GM21619 (cell line): ENCODE measurements around the gene FYN.

Experiments used
- ATAC-seq: cut with Tn5 transposase; IDR thresholded peaks from one replicate; pipeline ENCODE4 v1.9.1; 2021; ENCODE audit not compliant: unreplicated experiment

FYN gene

DNA sequence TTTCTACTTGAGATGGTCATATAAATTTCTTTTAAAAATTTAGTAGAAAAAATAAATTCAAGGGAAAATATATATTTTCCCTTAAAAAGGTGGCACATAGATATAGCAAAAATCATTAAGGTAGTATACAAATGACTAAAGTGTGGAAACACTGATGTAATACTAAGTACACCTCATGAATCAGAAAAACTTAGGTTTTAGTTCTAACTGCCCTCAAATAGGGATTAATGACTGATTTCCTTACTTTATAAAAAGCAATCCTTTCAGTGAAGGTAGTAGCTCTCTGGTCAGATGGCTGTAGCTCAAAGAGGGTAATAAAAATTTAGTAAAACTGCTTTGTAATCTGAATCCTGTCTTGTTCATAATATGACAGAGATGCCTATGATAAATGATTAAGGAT, 63.5 kb downstream of the FYN start:
- no peak for ATAC-seq

DNA sequence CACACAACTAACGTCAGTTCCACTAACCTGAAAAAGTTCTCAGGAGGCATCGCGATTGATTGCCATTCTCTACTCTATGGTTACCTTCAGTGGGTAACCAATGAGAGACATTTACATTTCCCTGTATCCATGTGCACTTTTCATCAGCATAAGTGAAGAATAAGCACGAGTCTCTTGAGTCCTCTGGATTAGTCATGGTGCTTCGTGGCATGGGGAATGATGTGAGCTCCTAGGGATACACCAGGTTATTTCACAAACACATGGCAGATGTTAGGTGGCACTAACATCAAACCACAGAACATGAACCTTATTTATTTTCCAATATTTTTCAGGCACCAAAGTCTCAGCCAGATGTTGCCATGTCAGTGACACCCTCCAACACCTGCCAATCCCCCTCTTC, 64.0 kb downstream of the FYN start:
- no peak for ATAC-seq

DNA sequence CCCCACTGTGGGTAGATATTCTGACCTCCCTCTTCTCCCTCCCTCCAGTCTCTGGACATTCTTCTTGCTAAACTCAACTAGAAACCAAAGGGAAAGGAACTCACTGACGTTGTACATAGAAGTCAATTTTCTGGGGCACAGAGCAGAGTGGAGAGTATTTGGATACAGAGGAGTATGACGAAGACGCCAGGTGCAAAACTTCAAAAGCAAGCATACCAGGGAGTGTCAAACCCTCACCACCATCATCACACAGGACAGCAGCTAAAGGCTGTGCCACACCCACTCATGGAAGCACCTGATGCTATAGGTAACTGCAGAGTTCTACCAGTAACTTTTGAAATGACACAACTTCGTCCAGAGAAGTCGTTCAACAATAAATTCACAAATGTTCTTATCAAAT, 64.8 kb downstream of the FYN start:
- ATAC-seq: no peak

DNA sequence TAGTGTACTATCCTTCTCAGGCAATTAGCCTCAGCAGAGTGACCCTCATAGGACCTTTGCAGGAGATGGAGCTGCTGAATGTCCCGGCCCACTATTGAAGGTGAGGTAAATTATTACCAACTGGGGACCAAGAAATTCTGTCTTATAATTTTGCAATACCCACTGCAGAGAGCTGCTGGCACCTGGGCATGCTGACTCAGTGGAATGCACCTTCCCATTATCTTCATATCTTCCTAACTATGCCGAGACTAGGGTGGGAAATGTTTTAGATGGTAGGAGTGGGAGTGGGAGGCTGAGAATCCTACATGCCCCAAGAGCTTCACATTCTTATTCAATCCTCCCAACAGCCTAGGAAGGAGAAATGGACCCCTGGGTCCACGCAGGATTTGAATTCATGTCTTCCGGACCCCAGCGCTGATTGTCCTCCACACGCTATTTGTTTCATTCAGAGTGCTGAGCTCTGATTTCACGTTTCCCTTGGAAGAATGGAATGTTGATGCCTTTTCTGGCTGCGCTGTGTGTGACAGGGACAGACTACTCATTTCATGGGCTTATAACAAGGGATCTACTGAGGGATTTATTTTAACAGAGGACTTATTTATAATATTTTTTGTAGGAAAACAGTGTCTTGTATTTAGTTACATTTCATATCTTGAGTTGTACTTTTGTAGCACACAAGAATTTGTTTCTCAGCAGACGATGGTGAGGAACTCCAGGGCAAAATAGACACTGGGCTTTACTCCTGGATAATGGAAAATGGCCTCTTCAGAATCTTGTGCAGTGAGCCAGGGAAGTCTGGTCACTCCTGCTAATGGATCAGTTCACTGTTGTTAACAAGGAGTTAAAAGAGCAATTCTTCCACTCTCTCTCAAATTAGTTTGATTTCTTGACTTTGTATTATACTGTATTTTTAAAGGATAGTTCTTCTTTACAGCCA, 66.4 kb downstream of the FYN start:
- ATAC-seq: no peak

DNA sequence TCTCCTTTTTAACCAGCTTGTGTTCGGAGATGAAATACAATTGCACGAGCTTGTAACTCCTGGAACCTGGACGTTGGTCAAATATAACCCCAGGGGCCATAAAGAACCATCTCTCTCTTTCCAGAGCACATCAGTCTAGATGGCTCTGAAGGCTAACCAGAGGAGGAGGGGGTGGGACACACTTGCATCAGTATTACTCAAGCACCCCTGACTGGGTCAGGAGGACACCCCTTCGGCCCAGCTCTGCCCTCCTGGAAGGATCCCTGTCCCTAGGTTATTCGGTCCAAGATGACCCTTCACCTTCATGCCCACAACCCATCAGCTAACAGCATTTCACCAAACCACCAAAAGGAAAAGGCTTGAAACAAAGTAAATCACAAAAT, 67.1 kb downstream of the FYN start:
- peak; percentile 8 for ATAC-seq

DNA sequence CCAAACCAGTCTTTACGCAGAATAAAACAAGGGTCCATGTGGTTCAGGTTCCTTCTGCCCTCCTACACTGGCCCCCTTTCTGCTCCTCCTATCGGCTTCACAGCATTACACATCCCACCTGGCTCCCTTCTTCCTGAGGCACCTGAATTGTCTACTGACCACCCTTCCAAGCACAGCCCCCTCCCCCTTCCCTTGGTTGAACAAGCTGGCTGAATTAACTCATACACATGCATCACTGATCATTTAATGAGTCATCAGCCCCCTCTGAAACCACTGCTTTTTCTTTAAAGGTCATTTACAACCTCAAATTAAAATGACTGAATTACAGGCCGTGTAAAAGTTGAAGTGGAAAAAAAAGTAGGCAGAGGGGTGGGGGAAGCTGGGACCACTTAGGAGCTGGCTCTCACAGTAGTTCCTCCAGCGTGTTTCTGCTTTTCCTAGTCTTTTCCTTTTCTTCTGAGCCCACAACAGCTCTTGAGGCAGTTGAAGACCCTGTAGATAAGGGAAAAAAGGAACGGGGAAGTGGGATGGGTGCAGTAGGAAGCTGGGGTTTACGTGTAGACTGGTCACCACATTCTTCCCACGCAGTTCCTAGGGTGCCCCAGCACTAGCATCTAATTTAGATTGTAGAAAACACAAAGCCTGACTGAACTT, 67.6 kb downstream of the FYN start:
- peak; percentile 56 for ATAC-seq

DNA sequence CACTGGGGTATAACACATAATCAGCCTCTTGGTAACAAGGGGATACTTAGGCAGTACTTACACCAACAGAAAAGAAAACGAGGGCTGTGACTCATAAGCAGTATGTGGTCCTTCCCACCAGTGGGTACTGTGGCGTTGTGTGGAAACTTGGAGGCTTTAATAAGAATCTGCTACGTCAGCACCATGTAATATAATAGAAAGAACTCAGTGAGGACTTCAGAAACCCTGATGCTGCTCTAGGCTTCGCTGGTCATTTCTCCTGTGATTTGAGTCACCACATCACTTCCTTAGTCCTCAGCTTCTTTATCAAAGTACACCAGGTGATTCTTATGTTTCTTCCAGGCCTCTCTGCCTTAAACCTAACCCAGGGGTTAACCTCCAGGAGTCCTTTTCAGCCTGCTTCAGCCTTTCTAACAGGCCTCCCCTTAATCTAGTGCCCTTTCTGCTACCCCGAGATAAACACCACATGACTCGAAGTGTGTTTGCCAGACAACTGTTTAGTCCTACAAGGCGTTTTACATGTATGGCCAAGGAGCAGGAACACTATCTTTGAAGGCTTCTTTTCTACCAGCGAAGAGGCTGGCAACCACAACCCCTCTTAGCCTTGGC, 68.5 kb downstream of the FYN start:
- peak; percentile 71 for ATAC-seq

DNA sequence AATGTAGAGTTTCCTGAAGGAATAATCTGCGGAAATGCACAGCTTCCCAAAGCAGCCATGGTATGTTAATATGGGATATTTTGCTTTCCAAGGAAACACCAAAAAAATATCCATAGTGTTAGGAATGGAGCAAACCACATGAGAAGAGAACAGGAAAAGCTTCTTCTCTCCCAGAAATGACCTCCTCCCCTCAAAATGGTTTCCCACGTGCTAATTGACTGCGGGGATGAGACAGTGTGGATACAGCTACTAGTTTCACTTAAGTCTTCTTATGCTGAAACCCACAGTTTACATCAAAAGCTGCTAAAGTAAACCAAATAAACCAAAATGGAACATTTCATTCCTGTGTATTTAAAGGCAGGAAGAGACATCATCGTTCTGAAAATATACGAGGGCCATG, 69.4 kb downstream of the FYN start:
- ATAC-seq: no peak

DNA sequence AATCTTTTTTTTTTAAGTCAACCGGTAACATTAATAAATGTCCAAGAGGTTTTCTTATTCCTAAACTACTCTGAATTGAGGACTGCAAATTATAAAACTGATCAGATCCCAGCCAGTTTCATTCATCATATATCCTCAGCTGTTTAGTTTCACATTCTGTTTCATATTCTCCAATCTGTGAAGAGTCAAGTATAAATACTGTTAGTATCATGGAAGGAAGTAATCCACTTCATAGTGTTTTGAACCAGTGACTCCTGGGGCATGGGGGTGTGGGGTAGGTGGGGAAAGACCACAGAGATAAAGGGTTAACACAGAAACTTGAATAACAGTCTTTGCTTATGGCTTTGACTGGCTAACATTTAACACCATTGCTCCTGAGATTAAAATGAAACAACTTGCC, 69.9 kb downstream of the FYN start:
- ATAC-seq: no peak

DNA sequence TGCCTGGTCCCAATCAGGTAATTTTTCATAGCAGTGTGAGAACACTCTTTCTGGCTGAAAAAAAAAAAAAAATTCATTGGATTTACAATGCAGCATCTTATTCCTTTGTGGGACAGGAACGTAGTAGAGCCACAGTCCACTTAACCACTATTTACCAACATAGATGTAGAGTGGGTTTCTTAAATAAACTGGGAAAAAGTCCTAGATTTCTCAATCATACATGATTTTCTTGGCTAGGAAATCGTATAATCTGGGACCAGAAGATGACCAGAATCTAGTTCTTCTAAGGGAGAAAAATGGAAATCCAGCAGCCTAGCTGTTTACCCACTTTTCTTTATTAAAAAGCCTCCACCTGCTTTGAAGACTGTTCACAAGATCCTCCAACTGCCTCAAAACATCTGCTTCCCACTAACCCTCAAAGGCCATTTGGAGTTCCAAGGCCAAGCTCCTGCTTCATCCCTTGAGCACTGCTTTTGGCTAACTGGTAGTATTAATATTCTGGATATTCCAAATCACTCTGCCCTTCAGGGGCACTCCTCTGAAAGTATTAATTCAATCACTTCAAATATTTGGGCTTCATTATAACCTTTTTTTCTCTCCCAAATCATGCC, 70.4 kb downstream of the FYN start:
- no peak for ATAC-seq

DNA sequence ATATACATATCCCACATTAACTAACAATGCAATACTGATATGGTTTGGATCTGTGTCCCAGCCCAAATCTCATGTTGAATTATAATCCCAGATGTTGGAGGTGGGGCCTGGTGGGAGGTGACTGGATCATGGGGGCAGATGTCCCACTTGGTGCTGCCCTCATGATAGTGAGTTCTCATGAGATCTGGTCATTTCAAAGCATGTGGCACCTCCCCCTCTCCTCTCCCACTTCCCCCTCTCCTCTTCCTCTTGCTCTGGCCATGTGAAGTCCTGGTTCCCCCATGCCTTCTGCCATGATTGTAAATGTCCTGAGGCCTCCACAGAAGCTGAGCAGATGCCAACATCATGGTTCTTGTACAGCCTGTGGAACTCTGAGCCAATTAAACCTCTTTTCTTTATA, 71.2 kb downstream of the FYN start:
- no peak for ATAC-seq

DNA sequence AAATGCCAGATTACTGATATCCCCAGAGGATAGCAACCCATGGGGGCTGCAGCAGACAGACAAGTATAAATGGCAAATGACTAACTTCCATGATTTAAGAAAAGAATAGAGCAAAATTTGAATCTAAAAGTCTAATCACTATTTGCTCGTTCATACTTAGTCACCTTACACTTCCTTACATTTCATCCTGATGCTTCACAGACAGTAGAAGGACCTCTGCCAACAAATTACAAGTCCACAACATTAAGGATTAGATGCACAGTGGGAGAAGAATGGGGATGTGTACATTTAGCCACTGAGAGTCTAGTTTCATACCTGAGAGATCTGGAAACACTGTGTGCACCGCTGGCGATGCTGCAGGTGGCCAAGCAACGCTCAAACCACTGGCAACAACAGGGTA, 72.4 kb downstream of the FYN start:
- no peak for ATAC-seq

DNA sequence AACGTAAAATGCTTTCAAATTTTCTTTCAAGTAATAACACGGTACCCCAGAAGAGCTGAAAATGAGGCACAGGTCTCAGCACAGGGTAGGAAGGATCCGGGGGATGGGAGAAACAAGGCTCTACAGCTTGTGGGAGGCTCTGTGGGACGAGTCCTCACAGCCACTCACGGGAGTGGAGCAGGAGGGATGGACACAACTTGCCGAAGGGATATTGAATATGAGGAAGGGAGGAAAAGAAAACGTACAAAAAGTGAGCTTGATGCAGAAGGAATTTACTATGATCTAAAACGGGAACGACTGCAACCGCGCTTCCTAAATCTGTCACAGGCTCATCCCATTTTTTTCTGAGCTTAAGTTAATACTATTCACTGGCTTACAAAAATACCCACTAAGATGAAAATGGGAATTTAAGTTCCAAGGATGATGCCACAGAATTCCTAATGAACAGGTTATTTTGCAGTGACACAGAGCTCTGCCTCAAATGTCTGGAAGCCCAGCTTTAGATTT, 72.9 kb downstream of the FYN start:
- ATAC-seq: no peak

DNA sequence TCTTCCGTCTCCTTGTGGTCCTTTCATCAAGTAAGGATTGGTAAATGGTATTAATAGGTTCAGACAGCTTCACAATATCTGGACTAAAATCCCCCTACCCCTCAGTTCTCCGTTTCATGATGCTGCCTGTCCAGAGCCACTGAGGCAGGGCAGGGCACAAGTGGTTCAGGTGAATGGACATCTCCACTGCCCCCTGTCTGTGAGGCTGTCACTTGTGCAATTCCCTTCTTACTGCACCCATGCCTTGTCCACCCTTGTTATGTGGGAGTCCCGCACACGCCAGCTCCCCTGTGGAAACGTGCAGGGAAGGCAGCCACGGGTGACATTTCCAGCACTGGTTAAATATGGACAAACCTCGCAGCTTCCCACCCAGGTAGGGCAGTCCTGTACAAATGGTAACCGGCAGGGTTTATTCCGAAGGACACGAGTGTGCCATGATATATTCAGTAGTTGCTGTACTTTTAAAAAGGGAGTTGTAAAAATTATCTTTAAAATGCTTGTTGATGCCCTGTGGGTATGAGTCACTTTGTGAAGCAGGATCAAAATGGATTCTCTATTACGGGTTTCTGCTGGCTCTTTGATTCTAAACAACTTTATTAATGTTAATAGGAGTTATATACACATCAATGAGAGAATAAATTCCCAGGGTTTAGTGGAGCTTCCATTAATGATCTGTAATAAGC, 73.5 kb downstream of the FYN start:
- no peak for ATAC-seq

DNA sequence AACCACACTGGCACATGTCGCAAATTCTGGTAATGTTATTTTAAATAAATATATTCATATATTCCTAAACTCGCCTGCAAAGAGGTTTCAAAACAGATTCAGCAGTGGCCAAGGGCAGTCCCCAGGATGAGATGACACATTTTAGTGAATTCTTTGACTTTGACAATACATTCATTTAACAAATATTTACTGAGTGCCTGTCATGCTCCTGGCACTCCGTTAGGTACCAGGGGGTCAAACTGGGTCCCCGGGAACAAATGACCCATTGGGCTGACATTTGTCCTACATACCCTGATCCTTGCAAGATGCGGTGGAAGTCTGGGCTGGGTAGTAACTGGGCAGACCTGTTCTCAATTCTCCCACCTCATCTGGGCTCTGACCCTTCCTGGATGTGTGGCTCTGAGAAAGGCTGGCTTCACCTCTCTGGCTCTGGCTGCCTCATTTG, 74.9 kb downstream of the FYN start:
- ATAC-seq: no peak

DNA sequence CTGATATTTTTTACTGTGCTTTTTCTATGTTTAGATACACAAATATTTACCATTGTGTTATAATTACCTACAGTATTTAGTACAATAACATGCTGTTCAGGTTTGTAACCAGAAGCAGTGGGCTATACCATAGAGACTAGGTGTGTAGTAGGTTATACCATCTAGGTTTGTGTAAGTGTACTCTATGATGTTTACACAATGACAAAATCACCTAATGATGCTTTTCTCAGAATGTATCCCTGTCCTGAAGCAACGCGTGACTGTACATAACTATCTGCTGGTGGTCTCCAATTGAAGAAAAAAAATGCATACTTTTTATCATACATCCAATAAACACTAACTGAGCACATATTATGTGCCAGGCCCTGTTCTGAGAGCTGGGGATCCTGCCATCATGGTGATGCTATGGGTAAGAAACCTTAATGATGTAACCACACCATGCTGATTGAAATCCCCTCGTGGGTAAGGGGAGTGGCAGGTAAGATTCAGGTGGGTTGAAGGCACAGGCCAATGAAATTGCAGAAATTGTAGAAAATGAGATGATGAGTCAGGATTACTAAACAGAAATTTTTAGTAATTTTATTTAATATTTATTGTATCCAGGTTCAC, 76.8 kb downstream of the FYN start:
- ATAC-seq: no peak

DNA sequence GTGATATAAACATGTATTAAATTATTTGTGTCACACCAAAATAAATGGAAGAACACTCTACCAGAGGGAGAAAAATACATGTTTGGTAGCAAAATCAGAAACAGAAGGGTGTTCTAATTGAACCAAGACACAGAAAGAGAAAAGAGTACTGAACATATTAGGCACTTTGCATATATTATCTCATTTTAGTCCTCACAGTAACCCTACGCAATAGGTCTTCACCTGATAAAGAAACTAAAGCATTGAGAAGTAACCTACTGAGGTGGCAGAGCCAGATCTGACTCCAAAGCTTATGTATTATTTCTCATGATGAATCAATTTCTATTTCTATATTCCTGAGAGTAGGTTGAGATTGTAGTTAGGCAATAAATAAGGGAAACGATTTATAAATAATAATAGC, 77.7 kb downstream of the FYN start:
- no peak for ATAC-seq

DNA sequence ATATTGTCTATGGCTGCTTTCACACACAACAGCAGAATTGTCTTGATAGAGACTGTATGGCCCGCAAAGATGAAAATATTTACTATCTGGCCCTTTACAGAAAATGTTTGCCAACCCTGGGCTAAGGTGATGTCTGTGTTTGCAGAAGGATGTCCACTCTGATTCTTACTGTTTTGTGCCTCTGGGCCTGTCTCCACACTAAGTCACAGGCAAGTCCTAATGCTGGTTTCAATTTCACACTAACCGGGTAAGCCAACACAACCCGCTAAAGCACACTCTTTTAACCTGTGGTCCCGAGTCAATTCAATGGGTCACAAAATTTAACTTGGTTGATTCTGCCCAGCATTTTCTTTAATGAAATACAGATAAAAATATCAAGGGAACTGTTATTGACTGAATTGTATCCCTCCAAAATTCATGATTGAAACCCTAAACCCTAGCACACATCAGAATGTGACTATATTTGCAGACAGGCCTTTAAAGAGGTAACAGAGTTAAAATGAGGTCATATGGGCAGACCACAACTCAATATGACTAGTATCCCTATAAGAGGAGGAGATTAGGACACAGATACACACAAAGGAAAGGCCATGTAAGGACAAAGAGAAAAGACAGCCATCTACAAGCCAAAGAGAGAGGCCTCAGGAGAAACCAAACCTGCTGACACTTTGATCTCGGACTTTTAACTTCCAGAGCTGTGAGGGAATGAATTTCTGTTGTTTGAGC, 78.4 kb downstream of the FYN start:
- ATAC-seq: no peak

DNA sequence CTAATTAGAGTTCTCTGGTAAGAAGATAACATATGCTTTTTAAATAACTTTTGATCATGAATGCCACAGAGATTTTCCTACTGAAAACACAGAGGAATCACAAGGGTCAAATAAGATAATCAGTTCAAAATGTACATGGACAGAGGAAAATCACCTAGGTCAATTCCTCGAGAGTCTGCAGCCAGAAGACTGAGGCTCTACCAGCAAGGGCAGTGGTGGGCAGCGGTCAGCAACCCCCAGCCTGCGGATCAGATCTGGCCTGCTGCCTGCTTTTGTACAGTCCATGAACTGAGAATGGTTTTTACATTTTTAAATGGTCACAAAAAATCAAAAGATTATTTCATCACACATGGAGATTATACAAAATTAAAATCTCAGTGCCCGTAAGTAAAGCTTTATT, 79.0 kb downstream of the FYN start:
- no peak for ATAC-seq

DNA sequence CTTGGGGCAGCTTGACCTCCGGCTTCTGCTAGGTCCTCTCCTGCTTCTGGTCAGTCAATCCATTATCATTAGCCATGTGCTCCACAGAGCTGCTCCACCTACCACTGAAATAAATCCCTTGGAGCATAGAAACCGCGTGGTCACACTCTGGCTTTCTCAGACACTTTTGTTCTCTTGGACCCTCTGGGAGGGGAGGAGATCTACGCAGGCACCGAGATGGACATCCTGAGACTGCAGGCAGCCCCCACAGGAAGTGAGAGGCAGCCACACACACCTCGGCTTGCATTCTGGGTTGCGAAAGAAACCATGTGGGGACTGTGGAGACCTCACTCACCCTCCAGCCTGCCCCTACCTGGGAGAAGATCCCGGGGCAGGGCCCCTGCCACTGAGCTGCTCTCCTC, 79.5 kb downstream of the FYN start:
- ATAC-seq: peak; percentile 51
